Stimulated activated effector memory CD8-positive, alpha-beta T cell treated with anti-CD3 and anti-CD28 coated beads, Interleukin-12 subunit alpha, Interleukin-12 subunit beta, amount 100 ng/mL, for 72 hours (primary cell): ENCODE results near the gene PCYT1A.
"Not testable (repeated sequence)": the region's sequence is repeated elsewhere in the genome, so short reads cannot be mapped to it uniquely, and the experiment has no call there.

Experiments
- ATAC-seq: fragments of 150-1000 bp; cut with Tn5 transposase; 2 replicates; pipeline ENCODE4 v1.10.0; 2021
- DNase-seq, 2 donors: peaks; one replicate each; pipeline ENCODE4 v3.0.0; 2021 to 2022; ENCODE audit warnings: low spot score in 2 of 2
- H3K27ac Mint-ChIP-seq: one replicate; pipeline ENCODE4 v1.8.0; 2022; ENCODE audit warnings: mild to moderate bottlenecking, mixed read lengths
- H3K36me3 Mint-ChIP-seq: one replicate; pipeline ENCODE4 v1.8.0; 2022; ENCODE audit warnings: mild to moderate bottlenecking, mixed read lengths
- H3K4me1 Mint-ChIP-seq: one replicate; pipeline ENCODE4 v1.8.0; 2022; ENCODE audit warnings: mixed read lengths
- H3K4me3 Mint-ChIP-seq: one replicate; pipeline ENCODE4 v1.8.0; 2022; ENCODE audit warnings: mild to moderate bottlenecking, mixed read lengths
- H3K9me3 Mint-ChIP-seq: one replicate; pipeline ENCODE4 v1.8.0; 2022; ENCODE audit warnings: mixed read lengths

PCYT1A gene

DNA sequence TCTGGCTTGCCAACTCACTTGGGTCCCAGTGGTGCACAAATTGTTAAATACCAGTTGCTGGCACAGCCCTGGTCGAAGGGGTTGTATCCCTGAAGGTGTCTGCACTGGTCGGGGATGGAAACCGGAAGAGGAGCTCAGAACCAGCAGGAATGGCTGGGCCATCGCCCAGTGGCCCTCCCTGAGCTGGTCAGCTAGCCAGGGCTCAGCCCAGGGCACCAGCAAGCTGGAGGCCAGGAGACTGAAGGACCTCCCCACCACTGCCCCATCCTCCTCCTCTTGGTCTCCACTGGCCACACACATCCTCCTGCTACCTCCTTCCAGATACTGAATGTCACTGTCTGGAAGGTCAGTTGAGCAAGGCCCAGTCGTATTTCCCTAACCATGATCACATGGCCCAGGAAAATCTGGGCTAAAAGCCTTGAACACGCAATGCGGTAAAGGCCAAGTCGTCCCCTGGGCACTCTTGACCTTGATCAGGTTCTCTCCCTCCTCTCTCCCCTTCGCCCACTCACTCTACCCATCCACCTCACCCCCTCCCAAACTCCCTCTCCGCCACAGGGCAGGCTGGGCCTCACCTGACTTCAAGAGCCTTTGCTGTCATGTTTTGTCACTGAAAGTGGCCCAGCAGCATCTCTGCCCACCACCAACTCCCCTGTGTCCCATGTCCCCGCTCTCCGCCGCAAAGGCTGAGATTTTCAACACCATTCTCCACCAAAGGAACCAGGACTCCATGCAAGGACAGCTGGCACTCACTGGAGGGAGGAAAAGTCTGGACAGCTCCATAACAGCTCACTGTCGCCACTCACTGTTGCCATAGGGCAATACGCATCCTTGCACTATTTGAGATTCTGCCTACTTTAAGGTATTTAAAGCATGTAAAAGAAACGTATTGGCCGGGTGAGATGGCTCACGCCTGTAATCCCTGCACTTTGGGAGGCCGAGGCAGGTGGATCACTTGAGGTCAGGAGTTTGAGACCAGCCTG lies 88.5 kb downstream of the PCYT1A start:
- ATAC-seq (no peak), DNase-seq (no peak)
- H3K4me3 Mint-ChIP-seq, result no peak overlapping the region
- H3K27ac Mint-ChIP-seq, result peak overlapping the region; percentile 55
- no peaks in the 10 kb centered on the region for H3K9me3 Mint-ChIP-seq
- H3K4me1 Mint-ChIP-seq, result peaks cover 27% of the 10 kb centered on the region
- peaks cover 5% of the 10 kb centered on the region for H3K36me3 Mint-ChIP-seq

DNA sequence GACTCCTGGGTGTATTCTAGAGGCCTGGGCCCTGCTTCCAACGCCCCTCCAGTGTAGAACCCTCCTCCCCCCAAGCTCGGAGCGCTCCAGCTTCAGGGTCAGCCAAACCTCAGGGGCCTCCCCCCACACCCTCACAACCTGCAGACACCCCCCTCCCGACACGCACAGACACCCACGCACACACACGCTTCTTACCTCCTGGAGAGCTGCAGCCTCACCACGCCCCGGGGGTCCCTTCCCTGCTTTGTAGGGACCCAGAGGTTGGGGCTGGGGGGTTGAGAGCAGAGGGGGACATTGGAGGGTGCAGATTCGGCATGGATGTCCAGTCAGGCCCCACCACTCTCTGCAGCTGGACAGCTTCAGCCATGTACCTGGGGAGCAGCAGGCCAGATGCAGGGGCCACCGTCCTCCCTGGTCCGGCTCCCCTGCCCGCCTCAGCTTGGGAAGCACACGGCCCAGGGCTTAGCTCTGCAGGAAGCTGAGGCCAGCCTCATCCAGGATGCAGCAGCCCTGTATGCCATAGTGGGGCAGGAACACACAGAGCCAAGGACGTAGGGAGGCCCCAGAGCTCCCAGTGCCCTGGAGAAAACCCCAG lies 89.3 kb downstream of the PCYT1A start:
- DNase-seq, result no peak
- Mint-ChIP-seq H3K4me1 (peaks cover 31% of the 10 kb centered on the region), H3K36me3 (peaks cover 5% of the 10 kb centered on the region), H3K9me3 (no peaks in the 10 kb centered on the region), H3K4me3 (no peak overlapping the region), H3K27ac (no peak overlapping the region)
- no peak for ATAC-seq

DNA sequence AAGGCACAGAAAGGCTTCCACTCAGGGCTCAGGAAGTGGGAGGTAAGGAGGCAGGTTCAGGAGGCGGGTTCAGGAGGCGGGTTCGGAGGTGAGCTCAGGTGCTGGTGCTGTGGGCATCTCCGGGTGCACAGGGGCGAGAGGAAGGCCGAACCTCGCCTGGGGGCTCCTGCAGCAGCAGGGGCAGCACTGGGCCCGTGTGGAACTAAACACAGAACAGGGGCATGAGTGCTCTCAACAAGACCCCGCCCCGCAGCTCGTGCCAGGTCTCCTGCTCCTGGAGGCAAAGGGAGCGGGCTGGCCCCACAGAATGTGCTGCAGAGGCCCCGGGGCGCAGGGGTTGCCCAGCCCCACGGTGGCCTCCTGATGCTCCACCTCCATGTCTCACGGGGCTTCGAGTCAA lies 90.0 kb downstream of the PCYT1A start:
- no peaks in the 10 kb centered on the region for H3K9me3 Mint-ChIP-seq
- H3K4me3 Mint-ChIP-seq, result no peak overlapping the region

DNA sequence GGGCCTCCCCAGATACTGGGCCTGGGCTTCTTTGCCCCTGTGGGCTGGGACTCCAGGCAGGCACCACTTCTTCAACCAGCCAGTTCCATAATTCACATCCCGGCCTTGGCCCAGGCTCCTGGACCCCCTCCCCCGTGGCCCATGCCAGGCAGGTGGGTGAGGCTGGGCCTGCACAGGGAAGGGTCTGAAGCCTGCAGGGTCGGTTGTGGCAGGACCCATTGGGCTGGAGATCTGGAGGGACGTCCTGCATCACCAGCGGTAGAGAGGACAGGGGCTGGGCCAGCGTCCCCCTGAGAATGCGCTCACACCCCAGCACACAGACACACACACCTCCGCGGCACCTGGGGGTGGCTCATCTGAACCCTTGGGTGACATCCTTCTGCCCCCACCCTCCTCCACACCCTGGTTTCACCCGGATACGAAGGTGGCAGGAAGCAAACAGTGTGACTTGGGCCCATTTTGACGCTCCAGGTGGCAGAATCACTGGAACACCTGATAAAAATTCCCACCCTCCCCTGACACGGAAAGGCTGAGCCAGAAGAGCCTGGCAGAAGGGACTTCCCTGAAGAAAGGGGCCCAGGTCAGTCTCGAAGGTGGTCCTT lies 91.8 kb downstream of the PCYT1A start:
- Mint-ChIP-seq H3K27ac (peak overlapping the region; percentile 64), H3K4me1 (peaks cover 41% of the 10 kb centered on the region), H3K4me3 (no peak overlapping the region), H3K36me3 (peaks cover 5% of the 10 kb centered on the region), H3K9me3 (no peaks in the 10 kb centered on the region)
- DNase-seq (no peak), ATAC-seq (no peak)

More for the DNA sequence above, 90.0 kb downstream of the PCYT1A start:
- peaks cover 34% of the 10 kb centered on the region for H3K4me1 Mint-ChIP-seq
- no peak overlapping the region for H3K27ac Mint-ChIP-seq
- H3K36me3 Mint-ChIP-seq, result peaks cover 5% of the 10 kb centered on the region
- ATAC-seq (no peak), DNase-seq (no peak)

DNA sequence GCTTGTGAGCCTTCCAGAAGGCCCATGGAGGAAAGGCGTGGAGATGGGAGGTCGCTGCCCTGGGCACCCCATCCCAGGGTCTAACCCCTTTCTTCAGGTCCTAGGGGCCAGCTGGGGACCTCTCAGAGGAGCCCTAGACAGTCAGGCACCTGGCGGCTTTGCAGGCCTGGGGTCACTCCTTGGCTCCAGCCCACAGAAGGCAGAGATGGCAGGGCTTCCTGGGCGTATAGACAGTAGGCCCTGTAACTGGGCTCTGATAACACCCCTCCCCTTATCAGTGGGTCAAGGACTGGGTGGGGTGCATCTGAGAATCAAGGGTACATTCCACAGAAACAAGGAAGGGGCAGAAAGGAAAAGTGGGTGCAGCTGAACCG lies 93.0 kb downstream of the PCYT1A start:
- peaks cover 5% of the 10 kb centered on the region for H3K36me3 Mint-ChIP-seq
- ATAC-seq, result no peak
- no peak for DNase-seq
- H3K4me1 Mint-ChIP-seq, result peaks cover 41% of the 10 kb centered on the region
- no peaks in the 10 kb centered on the region for H3K9me3 Mint-ChIP-seq
- peak overlapping the region; percentile 64 for H3K27ac Mint-ChIP-seq
- H3K4me3 Mint-ChIP-seq, result no peak overlapping the region

GRCh38 chr3:196193736-196194541 lies 93.6 kb downstream of the PCYT1A start:
- H3K4me3 Mint-ChIP-seq, result no peak overlapping the region
- no peaks in the 10 kb centered on the region for H3K36me3 Mint-ChIP-seq
- peak overlapping the region; percentile 100 for H3K27ac Mint-ChIP-seq
- DNase-seq (no peak), ATAC-seq (no peak)
- peaks cover 41% of the 10 kb centered on the region for H3K4me1 Mint-ChIP-seq
- no peaks in the 10 kb centered on the region for H3K9me3 Mint-ChIP-seq

DNA sequence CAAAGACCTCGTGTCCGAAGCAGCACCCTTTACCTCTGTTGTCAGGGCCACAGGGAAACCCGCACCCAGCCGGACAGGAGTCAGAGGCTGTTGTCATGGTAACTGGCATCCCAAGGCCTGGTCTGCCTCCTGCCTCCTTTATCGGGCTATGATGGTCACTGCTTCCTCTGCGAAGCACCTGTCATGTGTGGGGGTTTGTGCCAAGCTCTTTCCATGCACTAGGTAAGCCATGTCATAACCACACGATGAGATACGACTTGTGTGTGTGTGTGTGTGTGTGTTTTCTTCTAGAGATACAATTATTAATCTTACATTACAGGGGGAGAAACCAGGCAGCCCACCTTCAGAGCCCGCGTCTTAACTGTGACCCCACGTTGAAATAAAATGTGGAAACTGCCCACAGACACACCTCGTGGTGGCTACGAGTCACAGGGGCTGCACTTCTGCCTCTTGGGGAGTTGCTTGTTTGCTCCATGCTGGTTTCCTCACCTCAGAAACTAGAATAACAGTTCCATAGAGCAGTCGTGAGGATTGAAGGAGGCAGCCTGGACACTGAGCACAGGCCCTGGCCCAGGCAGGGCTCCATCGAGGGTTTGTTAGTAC lies 94.3 kb downstream of the PCYT1A start:
- peaks cover 41% of the 10 kb centered on the region for H3K4me1 Mint-ChIP-seq
- H3K36me3 Mint-ChIP-seq, result no peaks in the 10 kb centered on the region
- H3K4me3 Mint-ChIP-seq, result peak overlapping the region; percentile 79
- no peak for ATAC-seq
- H3K27ac Mint-ChIP-seq, result peak overlapping the region; percentile 100
- no peak for DNase-seq
- no peaks in the 10 kb centered on the region for H3K9me3 Mint-ChIP-seq

- ATAC-seq (peak; percentile 9), DNase-seq (no peak)
- Mint-ChIP-seq H3K4me3 (peak overlapping the region; percentile 79), H3K4me1 (peaks cover 41% of the 10 kb centered on the region), H3K27ac (peak overlapping the region; percentile 100), H3K36me3 (no peaks in the 10 kb centered on the region), H3K9me3 (no peaks in the 10 kb centered on the region)
Measured at GRCh38 chr3:196192524-196193051, 94.9 kb downstream of the PCYT1A start.

DNA sequence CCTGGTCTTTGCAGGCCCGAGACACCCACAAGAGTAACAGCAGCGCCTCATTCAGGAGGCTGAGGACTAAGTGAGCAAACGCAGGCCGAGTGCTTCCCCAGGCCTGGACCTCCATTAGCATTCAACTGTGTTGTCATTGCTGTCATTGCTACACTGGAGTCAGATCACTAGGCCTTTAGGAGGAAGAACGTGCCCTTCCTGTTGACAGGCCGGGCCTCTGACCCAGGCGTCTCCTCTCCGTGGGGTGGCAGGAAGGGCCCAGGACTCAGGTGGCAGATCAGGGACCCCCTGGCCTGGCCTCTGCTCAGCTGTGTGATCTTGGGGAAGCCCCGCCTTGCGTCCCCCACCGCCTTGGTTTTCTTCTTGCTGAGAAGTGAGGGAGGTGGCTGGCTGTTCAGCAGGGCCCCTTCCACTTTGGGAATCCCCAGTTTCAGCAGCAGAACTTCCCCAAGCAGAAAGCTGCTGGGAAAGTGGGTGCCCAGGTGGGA lies 95.4 kb downstream of the PCYT1A start:
- Mint-ChIP-seq H3K9me3 (no peaks in the 10 kb centered on the region), H3K27ac (peak overlapping the region; percentile 100), H3K36me3 (no peaks in the 10 kb centered on the region), H3K4me1 (peaks cover 43% of the 10 kb centered on the region), H3K4me3 (peak overlapping the region; percentile 79)
- ATAC-seq (peak; percentile 76), DNase-seq (peak; percentile 44 to 86)

GRCh38 chr3:196189566-196190347 lies 97.8 kb downstream of the PCYT1A start:
- Mint-ChIP-seq H3K4me3 (no peak overlapping the region), H3K9me3 (no peaks in the 10 kb centered on the region), H3K4me1 (peaks cover 36% of the 10 kb centered on the region), H3K36me3 (no peaks in the 10 kb centered on the region), H3K27ac (no peak overlapping the region)
- DNase-seq, result no peak
- ATAC-seq, result no peak

- no peaks in the 10 kb centered on the region for H3K9me3 Mint-ChIP-seq
- peak overlapping the region; percentile 61 for H3K4me3 Mint-ChIP-seq
- H3K27ac Mint-ChIP-seq, result peak overlapping the region; percentile 78
- DNase-seq (peak in 1 of 2 donors; percentile 78), ATAC-seq (no peak)
- H3K36me3 Mint-ChIP-seq, result peaks cover 20% of the 10 kb centered on the region
- peaks cover 34% of the 10 kb centered on the region for H3K4me1 Mint-ChIP-seq
Measured at GRCh38 chr3:196186651-196187573, 100.6 kb downstream of the PCYT1A start.

DNA sequence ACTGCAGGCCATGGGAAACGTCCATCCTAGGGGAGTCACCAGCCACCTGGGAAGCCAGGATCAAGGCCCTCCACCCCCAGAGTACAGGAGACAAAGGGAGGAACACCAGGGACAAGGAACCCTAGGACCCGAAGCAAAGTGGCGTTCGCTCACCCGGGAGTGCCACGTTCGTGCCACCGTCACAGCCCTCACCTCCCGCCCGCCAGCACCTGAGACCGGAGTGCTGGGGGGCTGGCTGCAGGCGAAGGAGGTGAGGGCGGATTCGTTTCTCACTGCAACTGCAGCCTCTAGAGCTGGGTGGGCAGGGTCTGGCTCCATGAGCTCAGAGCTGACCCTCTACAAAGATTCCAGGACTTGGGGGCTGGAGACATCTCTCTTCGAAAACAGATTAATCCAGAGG lies 102.6 kb downstream of the PCYT1A start:
- Mint-ChIP-seq H3K4me3 (no peak overlapping the region), H3K9me3 (no peaks in the 10 kb centered on the region), H3K4me1 (peaks cover 38% of the 10 kb centered on the region), H3K27ac (no peak overlapping the region), H3K36me3 (peaks cover 24% of the 10 kb centered on the region)
- ATAC-seq (no peak), DNase-seq (no peak)

GRCh38 chr3:196184169-196184432 lies 103.4 kb downstream of the PCYT1A start:
- not testable (repeated sequence) for DNase-seq, H3K9me3 Mint-ChIP-seq, ATAC-seq
- peaks cover 28% of the 10 kb centered on the region for H3K36me3 Mint-ChIP-seq
- H3K4me3 Mint-ChIP-seq, result peak overlapping the region; percentile 73
- peaks cover 46% of the 10 kb centered on the region for H3K4me1 Mint-ChIP-seq
- H3K27ac Mint-ChIP-seq, result peak overlapping the region; percentile 96
